Caki2 (cell line): Measurements from ENCODE around the gene GOLGA3. TPM values are rescaled to one million over a fixed set of nuclear protein-coding genes. Genes with fewer than 3 reads are reported as not detected.
A peak's percentile ranks its signal among the peaks of the same experiment; 100 is the strongest.
"Not testable (repeated sequence)": the region's sequence is repeated elsewhere in the genome, so short reads cannot be mapped to it uniquely, and the experiment has no call there.

ENCODE experiments used
- DNase-seq: peaks from one replicate; pipeline ENCODE4 v3.0.0-alpha.2; 2015; ENCODE audit warnings: low read depth
- in situ Hi-C: cut with HindIII; loops from 2 replicates; pipeline ENCODE4 v1.10.0; 2016; ENCODE audit warnings: low sequenced_read_pairs, low pct_unique_long_range_greater_than_20kb, mixed read lengths
- total RNA-seq: library from RNA; depleted of rRNA; stranded (reverse); fragments of >200 nt; shearing (Covaris generic); gene quantifications from 2 replicates; pipeline ENCODE4 v1.2.3, GENCODE V29; 2014; ENCODE audit warnings: low replicate concordance

The GOLGA3 gene
- total RNA-seq, 1 experiment from 2014 or later: 57.2 TPM

GRCh38 chr12:132772606-132773005 is 56.1 kb downstream of the GOLGA3 start:
- in situ Hi-C loops: no loop called here
- DNase-seq: no peak

GRCh38 chr12:132771126-132771838 is 57.4 kb downstream of the GOLGA3 start:
- in situ Hi-C loops: no loop called here
- no peak for DNase-seq

- in situ Hi-C loops: no loop called here
- DNase-seq: peak; percentile 10
Observed at GRCh38 chr12:132766380-132767085, 62.1 kb downstream of the GOLGA3 start.

- in situ Hi-C loops: no loop called here
- DNase-seq: no peak
Observed at GRCh38 chr12:132765361-132765760, 63.3 kb downstream of the GOLGA3 start.

- in situ Hi-C loops: no loop called here
- DNase-seq: no peak
Observed at GRCh38 chr12:132764231-132764630, 64.4 kb downstream of the GOLGA3 start.

- DNase-seq: peak; percentile 83
Observed at GRCh38 chr12:132761921-132762583, 66.6 kb downstream of the GOLGA3 start.

GRCh38 chr12:132761032-132761920 is 67.4 kb downstream of the GOLGA3 start, which contains the start of gene ANKLE2:
Gene ANKLE2 (minus strand): TSS chr12:132761832. CDS start chr12:132761798, 34 bp downstream.
- in situ Hi-C loops: no loop called here
- DNase-seq: no peak

More at GRCh38 chr12:132761921-132762583, 66.6 kb downstream of the GOLGA3 start:
- in situ Hi-C loops: no loop called here

GRCh38 chr12:132759359-132759758 is 69.3 kb downstream of the GOLGA3 start:
- in situ Hi-C loops: no loop called here

GRCh38 chr12:132758825-132759224 is 69.8 kb downstream of the GOLGA3 start:
- DNase-seq, in situ Hi-C loops: not testable (repeated sequence)

More at GRCh38 chr12:132759359-132759758, 69.3 kb downstream of the GOLGA3 start:
- DNase-seq: no peak

GRCh38 chr12:132754160-132754932 is 74.3 kb downstream of the GOLGA3 start:
- in situ Hi-C loops: no loop called here
- DNase-seq: no peak

- DNase-seq, in situ Hi-C loops: not testable (repeated sequence)
Observed at GRCh38 chr12:132753670-132754069, 75.0 kb downstream of the GOLGA3 start.

- in situ Hi-C loops: no loop called here
- no peak for DNase-seq
Observed at GRCh38 chr12:132748319-132748718, 80.3 kb downstream of the GOLGA3 start.

GRCh38 chr12:132747896-132748295 is 80.8 kb downstream of the GOLGA3 start:
- no peak for DNase-seq
- in situ Hi-C loops: no loop called here

- DNase-seq: no peak
- in situ Hi-C loops: no loop called here
Observed at GRCh38 chr12:132747395-132747794, 81.3 kb downstream of the GOLGA3 start.

- in situ Hi-C loops: no loop called here
- DNase-seq: no peak
Observed at GRCh38 chr12:132746613-132747012, 82.1 kb downstream of the GOLGA3 start.

- no peak for DNase-seq
- in situ Hi-C loops: no loop called here
Observed at GRCh38 chr12:132743831-132744230, 84.8 kb downstream of the GOLGA3 start.

- in situ Hi-C loops: no loop called here
- no peak for DNase-seq
Observed at GRCh38 chr12:132741620-132742019, 87.0 kb downstream of the GOLGA3 start.
